C1 segment of cervical spinal cord (tissue), 14 donors: ENCODE results near the gene UST.
A peak's percentile ranks its signal among the peaks of the same experiment; 100 is the strongest.
"Not testable (repeated sequence)": the region's sequence is repeated elsewhere in the genome, so short reads cannot be mapped to it uniquely, and the experiment has no call there.

Source experiments
- DNase-seq, 14 donors: peaks; one replicate each; lab custom pipeline; 2025; lab: John Stamatoyannopoulos, UW

The UST gene

DNA sequence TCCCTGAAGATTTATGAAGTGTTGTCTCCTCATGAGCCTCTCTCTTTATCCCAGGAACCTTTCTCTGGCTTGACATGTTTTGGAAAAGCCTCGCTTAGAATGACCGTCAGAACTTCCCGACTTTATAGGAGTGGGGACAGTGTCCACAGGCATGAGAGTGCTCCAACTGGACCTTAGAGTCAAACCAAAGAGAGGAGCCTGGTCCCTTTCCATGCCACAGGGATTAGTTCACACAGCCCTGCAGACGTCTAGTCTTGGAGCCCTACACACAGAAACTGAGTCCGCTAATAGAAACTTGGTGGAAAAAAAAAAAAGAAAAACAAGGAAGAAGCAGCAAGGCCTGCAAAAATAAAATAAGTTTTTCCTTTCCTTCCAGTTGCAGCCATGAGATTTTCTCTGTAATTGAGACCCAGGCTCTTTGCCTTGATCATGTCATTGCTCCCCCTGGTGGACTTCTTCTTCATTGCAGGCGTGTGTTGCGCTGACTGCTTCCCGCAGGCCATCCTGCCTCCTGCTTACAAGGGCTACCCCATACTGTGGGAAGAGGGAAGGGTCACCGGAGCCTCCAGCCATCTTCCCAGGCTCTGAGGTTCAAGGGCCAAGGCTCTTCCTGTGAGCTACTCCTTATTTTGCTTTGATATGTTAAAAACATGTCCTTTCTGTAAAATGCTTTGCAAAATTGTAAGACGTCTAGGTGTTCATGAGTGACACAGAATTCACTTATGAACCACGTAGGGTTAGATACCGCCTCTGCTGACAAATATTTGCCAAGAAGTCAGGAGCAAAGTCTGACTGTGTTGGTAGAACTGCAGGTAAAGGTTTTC lies 201.0 kb downstream of the UST start:
- peak; percentile 3 to 80 (median 52) for DNase-seq

GRCh38 chr6:148951662-148952061 lies 204.8 kb downstream of the UST start:
- no peak for DNase-seq

DNA sequence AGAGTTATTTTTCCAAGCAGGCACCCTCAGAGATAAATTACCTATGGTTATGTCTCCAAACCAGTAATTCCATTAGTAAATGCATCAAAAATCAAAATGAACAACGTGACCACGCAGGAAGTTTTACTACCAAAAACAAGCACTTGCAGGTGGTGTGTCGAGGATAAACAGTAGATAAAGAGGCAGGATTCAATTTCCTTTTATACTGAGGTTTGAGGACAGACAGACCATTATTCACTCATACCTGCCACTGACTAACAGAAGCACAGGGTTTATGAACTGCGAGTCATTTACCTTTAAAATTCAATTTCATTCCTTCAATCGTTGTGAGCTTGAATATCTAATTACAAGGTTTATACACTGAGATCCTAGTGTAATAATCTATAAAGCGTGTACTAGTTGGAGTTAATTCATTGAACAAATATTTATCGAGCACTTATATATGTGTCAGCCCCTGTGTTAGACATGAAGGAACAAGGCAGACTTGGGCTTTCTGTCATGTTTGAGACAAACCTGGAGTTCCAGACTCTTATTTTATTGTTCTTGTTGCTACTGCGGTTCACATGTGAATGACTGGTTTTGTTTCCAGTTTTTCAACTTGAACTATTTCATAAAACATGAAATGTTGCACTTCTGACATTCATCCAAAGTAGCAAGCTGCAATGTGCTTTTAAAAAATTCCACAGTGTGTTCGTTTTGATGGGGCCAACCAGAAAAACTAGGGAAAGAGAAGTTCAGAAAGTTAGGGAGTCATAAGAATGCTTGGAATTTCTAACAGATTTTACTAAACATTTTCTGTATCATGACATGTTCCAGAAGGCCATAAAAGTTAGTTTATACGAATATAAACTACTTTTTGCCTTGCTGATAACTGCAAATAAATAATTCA lies 205.6 kb downstream of the UST start:
- no peak for DNase-seq

- DNase-seq = no peak
Observed at GRCh38 chr6:148954461-148954860, 207.6 kb downstream of the UST start.

DNA sequence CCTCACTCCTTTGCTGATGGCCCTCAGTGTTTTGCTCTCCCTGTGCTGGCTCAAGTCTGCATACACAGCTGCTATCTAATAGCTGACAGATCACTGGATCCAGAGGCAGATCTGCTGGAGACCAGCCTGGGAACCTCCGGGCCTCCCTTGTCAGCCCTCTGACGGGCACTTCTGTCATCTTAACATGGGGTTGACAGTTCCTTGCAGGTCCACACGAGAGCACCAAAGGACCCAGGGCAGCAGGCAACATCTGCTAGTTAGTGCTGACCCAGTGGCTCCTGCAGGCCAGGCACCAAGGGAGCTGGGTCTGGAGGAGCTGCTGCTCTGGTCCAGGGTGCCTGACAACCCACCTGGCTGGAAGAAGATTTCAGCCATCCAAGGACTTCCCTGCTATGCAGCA lies 208.1 kb downstream of the UST start:
- DNase-seq = no peak

- DNase-seq = no peak
Observed at GRCh38 chr6:148955441-148955840, 208.6 kb downstream of the UST start.

GRCh38 chr6:148956163-148956562 lies 209.3 kb downstream of the UST start:
- DNase-seq = not testable (repeated sequence)

DNA sequence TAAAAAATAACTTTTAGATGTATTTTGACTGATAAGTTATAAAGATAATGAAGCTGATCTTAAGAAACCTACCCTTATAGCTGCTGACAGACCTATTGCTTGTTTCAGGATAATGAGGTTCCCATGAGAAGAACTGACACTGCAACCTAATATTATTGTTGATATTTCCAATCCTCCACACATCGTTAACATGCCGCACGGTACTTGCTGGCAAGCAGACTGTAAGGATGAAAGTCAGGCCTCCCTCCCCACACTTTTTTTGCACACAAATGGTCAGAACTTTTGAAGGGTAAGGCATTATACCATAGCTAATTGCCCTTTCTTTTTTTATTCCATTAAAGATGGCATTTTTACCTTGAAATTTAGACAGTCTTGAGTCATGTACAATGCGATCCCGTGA lies 210.9 kb downstream of the UST start:
- no peak for DNase-seq

DNA sequence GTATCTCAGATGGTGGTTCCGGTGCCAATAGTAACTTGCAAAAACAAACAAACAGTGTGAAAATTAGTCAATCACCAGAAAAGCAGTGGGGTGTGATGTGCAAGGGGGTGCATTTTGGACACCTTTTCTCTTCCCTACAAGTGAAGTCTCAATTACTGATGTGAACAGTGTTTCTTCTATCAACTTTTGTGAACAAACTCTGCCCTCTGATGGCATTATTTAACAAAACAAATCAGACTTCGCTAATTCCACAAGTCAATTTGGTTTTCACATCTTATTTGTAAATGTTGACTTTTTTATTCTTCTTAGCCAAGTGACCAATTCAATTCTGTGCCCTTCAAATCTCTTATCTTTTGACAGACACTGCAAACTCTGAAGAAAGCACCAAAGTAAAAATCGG lies 212.2 kb downstream of the UST start:
- DNase-seq = no peak

DNA sequence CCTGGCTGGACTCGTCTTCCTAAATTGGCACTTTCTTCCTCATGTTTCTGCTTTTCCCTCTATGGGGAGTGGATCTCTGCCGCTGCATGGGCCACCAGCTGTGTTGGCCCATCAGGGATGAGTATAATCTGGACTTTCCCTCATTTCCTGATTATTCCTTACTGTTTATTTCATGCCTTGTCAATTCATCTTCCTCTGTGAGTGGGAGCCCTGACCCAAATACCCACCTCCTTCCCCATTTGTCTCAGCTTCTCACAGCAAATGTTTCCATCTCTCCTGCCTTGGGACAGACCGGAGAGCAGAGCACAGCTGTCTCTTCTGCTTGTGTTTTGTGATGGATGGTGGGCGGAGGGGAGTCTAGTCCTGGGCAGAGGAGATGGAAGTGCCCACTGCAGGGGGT lies 212.7 kb downstream of the UST start:
- DNase-seq = no peak

DNA sequence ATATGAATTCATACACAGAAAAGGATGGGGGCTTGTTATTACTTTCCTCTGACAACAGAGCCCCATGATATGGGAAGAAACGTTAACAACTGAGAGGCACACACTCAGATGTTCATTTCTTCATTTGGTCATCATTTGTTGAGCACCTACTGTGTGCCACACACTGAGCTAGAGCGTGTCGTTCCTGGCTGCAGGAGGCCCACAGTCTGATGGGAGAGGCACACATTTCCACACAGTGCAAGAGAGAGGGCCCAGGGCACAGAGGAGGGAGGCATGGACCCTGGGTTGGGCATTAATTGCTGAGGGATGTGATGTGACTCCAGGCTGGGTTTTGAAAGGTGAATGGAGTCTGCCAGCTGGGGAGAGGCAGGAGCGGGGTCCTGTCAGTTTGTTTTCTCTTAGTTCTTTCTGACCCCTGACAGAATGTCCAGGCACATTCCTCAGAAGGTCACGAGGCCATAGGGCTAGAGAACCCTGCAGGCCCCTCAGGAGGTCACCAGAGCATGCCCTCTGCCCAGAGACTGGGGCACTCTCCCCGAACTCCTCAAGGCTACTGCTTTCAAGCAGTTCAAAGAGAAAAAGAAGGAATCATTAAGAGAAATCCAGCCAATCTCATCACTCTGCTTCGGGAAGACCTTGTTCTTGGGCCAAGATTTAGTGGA lies 216.2 kb downstream of the UST start:
- no peak for DNase-seq

DNA sequence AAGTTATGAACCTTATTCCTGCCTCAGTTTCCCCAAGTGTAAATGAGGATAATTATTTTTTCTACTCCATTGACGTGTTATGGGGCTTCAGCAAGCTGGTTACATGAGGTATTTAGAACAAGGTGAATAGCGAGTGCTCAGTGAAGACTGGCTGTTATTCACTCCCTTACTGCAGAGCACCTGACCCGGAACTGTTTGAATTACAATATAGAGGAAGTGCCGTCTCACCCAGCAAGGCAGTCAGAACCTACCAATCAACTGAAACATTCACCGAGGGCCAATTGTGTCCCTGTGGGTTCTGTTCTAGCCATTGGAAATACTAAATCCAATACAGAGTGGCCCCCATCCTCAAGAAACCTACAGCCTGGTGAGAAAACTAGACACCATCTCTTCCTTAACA lies 216.9 kb downstream of the UST start:
- DNase-seq = no peak

GRCh38 chr6:148964467-148964866 lies 217.6 kb downstream of the UST start:
- DNase-seq = no peak

- DNase-seq = no peak
Observed at GRCh38 chr6:148965287-148965686, 218.5 kb downstream of the UST start.

GRCh38 chr6:148967011-148967520 lies 220.2 kb downstream of the UST start:
- DNase-seq = peak in 2 of 14 donors; percentile 24 to 35

GRCh38 chr6:148967541-148967956 lies 220.7 kb downstream of the UST start:
- peak in 11 of 14 donors; percentile 12 to 71 (median 44) for DNase-seq

DNA sequence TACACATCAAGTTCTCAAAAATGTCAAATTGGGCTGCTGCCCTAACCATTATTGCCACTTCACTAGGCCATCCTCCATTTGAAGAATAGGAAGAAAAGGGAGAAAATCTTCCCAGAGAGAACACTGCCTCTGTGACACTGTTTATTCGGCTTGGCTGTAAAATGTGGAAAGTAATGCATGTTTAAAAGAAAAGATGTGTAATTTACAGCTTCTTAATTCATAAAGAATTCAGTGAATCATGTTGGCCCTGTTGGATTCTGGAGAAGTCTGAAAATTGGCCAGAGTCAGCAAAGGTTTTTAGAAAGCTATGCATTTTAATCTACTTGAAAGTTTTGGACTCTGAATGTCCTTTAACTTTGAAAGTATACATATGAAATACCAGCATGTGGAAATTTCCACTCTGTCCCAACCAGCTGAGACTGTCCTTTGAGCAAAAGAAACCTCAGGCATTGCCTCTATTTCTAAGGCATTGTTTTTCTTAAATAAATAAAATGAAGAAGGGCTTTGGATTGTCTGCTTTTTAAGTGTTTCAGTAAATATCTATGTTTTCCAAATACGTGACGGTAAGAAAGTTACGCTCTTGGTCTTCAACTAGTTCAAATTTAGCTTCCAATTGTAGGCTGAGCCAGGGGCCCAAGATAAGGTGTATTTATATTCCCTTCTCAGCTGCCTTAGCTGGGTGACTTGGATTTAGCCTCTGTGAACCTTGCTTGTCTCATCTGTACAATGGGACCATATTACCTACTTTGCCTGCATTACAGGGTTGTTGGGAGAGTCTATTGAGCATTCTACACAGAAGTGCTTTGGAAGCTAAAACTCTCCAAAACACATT lies 222.2 kb downstream of the UST start:
- no peak for DNase-seq

DNA sequence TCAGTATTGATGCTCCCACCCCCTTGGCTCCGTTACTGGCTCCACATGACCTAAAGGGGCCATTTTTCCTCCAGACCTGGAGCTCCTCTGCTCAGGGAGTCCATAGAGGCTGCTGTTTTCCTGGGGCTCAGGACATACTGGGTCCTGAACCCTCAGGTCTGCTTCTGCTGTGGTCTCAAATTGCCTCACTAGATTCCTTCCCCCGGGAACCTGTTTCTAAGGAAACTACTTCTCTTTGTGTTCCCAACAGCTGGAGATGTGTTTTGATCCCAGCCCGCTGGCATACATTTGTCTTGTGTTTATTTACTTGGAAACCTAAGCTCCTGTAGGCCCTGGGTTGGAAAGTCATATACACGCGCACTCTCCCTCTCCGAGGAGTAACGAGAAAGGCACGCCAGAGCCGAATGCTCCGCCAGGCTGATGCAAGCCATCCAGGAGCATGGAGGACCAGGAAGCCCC lies 222.8 kb downstream of the UST start:
- DNase-seq = no peak

DNA sequence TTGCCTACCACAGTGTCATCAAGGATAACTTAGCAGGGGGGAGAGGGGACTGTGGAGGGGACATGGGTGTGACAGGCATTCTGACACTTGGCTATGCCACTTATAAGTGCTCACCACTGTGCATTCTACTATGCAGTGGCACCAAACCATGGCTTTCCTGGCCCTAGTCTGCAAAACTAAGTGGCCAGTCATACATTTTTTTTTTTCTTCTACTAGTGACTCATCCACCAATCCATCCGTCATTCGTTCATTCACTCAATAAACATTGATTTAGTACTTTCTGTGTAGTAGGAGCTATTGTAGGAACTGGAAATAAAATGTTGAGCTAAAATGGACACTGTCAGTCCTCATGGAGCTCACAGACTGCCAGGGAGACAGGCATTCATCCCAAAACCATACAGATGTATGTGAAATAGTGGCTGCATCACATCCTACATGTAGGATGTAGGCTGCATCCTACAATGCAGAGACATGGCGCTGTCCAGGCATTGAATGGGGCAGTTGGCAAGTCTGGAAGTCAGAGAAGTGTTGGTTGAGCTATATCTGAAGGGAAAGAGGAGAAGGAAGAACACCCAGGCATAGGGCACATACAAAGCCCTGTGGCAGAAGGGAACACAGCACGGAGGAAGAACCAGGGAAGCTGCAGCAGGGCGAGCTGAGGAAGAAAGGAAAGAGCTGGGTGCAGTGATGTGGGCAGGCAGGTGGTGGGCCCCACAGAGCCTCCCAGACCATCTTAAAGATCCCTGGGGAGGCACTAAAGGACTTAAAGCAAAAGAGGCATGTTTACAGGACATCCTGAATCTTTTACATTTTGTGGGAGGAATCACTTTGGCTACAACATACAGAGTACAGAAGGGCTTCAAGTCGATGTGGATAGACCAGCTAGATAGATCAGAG lies 224.4 kb downstream of the UST start:
- no peak for DNase-seq

GRCh38 chr6:148972481-148972880 lies 225.7 kb downstream of the UST start:
- DNase-seq = no peak
